Nasal cavity respiratory epithelium epithelial cell of viscerocranial mucosa (primary cell): ENCODE measurements around the gene STK25. TPM values are rescaled to one million over a fixed set of nuclear protein-coding genes. Genes with fewer than 3 reads are reported as not detected.

ENCODE experiments used
- total RNA-seq: library from RNA; depleted of rRNA; stranded (reverse); fragments of >200 nt; gene quantifications from 2 replicates; pipeline ENCODE4 v1.2.3, GENCODE V29; 2014

The STK25 gene
- total RNA-seq: 132 and 220 TPM in 2 replicates

GRCh38 chr2:241508240-241509154, at the start of gene STK25:
TSS of gene STK25 (minus strand) at chr2:241508584. CDS start at chr2:241508035, 549 bp downstream.

Other genes starting within 250 kb of the STK25 start
- gene HDLBP, start 192.9 kb downstream of the STK25 start, total RNA-seq: 1,081 and 1,093 TPM in 2 replicates
- gene SEPTIN2, start 192.7 kb downstream of the STK25 start, total RNA-seq: 150 and 288 TPM in 2 replicates
- 29.7 and 42.7 TPM in 2 replicates for gene FARP2, start 152.3 kb downstream of the STK25 start, total RNA-seq
- gene BOK, start 50.2 kb upstream of the STK25 start, total RNA-seq: 16.4 and 26.1 TPM in 2 replicates
- gene THAP4, start 128.6 kb upstream of the STK25 start, total RNA-seq: 48.1 and 53.0 TPM in 2 replicates
- 39.6 and 86.1 TPM in 2 replicates for gene ATG4B, start 129.1 kb upstream of the STK25 start, total RNA-seq
- gene DTYMK, start 178.2 kb upstream of the STK25 start, total RNA-seq: 10.7 and 14.4 TPM in 2 replicates
- 30.1 and 39.6 TPM in 2 replicates for gene ING5, start 193.5 kb upstream of the STK25 start, total RNA-seq
- 9.9 and 16.6 TPM in 2 replicates for gene D2HGDH, start 226.0 kb upstream of the STK25 start, total RNA-seq